ENCODE data around the gene ACSL4.
"Not testable (repeated sequence)": the region's sequence is repeated elsewhere in the genome, so short reads cannot be mapped to it uniquely, and the experiment has no call there.

ACSL4 gene

GRCh38 chrX:109733613-109734083 is 591 bp upstream of the ACSL4 start:
- no peak for TF ChIP-seq CTCF (IDR thresholded peaks at IDR 0.05; ENCODE audit: low read depth, low read length)
- DNase-seq (ENCODE audit: low read depth in 2 of 2): peak in 1 of 2 donors; percentile 14

DNA sequence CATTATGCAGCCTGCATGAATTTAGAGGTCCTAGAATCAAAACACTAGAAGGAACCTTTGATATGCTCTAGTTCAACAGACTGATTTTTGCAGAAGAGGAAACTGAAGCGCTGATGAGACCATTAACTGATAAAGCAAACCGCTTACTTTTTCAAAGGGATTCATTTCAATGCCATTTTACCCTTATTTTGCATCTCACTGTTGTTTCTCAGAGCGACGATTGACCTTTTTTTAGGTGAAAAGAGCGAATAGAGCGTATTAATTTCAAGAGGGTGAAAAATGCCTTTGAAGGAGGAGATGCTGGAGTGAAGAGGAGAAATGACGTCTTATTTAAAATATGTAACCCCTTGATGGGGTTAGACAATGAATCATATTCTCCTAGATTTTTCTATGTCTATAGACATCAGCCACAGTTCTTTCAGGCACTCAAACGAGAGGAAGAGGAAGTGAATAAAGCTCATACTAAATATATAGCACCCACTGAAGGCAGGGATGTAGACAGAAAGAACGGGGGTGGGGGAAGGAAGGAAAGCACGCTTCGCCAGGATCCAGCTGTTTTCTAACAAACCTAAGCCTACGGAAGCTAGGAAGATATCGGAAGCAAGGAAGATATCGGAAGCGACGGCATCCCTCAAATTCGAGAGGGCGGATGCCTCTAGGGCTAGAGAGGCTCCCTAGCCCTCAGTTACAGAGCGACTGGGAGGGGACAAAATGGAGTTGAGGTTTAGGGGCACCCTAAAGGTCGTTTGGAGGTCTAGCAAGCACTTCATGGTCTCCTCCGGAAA is 848 bp downstream of the ACSL4 start:
- DNase-seq (ENCODE audit: low read depth in 2 of 2): peak; percentile 53 to 77
- TF ChIP-seq CTCF (IDR thresholded peaks at IDR 0.05; ENCODE audit: low read depth, low read length): no peak
- peak overlapping the region; percentile 83 to 84 for H3K4me3 ChIP-seq (replicated peaks in 1 of 2; ENCODE audit: low read depth in 2 of 2, low read length in 2 of 2)

More at GRCh38 chrX:109733613-109734083, 591 bp upstream of the ACSL4 start:
- peak overlapping the region; percentile 60 to 67 for H3K4me3 ChIP-seq (replicated peaks in 1 of 2; ENCODE audit: low read depth in 2 of 2, low read length in 2 of 2)

- no peak for DNase-seq (ENCODE audit: low read depth in 2 of 2)
- H3K4me3 ChIP-seq (replicated peaks in 1 of 2; ENCODE audit: low read depth in 2 of 2, low read length in 2 of 2): no peak overlapping the region
- TF ChIP-seq CTCF (IDR thresholded peaks at IDR 0.05; ENCODE audit: low read depth, low read length): no peak
Measured at GRCh38 chrX:109728173-109728535, 4.9 kb downstream of the ACSL4 start.

DNA sequence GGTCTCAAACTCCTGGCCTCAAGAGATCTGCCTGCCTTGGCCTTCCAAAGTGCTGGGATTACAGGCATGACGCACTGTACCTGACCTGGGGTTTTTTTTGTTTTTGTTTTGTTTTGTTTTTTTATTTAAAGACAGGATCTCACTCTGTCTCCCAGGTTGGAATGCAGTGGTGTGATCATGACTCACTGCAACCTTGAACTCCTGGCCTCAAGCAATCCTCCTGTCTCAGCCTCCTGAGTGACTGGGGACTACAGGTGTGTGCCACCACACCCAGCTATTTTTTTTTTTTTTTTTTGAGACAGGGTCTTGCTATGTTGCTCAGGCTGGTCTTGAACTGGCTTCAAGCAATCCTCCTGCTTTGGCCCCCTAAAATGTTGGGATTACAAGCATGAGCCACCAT is 8.1 kb downstream of the ACSL4 start:
- H3K4me3 ChIP-seq (replicated peaks in 1 of 2; ENCODE audit: low read depth in 2 of 2, low read length in 2 of 2); DNase-seq (ENCODE audit: low read depth in 2 of 2): not testable (repeated sequence)

DNA sequence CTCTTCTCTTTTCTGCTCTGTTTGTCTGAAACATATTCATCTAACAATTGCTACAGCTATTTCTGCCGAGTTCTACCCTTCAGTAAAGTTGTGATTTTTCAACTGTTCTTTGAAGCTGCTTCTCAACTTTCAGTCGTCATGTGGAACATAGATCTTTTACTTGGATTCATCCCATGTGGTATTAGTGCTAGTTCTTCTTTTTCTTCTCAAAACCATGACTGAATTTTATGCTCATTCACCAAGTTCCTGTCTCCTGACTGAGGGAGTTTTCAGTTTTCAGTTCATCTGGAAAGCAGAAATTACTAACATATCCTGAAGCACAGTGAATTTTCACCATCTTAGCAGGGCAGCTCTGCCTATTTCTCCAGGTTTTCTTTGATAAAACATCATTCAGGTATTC is 12.1 kb downstream of the ACSL4 start:
- no peak for DNase-seq (ENCODE audit: low read depth in 2 of 2)
- no peak for TF ChIP-seq CTCF (IDR thresholded peaks at IDR 0.05; ENCODE audit: low read depth, low read length)
- H3K4me3 ChIP-seq (replicated peaks in 1 of 2; ENCODE audit: low read depth in 2 of 2, low read length in 2 of 2): no peak overlapping the region

DNA sequence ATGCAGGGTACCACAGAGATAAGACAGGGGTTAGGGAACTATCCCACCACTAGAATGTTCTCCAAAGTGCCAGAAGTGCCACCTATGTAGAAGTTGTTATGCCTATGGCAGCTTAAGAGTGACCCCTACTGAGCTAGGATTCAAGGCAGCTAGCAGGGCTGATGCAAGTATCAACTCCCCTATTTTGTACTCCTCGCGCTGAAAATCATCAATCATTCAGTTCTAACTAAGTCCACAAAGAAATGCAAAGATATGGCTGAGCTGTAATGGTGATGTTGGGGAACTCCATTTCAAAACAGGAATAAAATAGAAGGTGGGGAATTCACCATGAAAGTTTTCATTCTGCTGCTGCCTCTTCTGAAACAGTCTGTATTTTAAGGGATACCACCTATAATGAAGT is 13.8 kb downstream of the ACSL4 start:
- DNase-seq (ENCODE audit: low read depth in 2 of 2): no peak
- no peak for TF ChIP-seq CTCF (IDR thresholded peaks at IDR 0.05; ENCODE audit: low read depth, low read length)
- no peak overlapping the region for H3K4me3 ChIP-seq (replicated peaks in 1 of 2; ENCODE audit: low read depth in 2 of 2, low read length in 2 of 2)

DNA sequence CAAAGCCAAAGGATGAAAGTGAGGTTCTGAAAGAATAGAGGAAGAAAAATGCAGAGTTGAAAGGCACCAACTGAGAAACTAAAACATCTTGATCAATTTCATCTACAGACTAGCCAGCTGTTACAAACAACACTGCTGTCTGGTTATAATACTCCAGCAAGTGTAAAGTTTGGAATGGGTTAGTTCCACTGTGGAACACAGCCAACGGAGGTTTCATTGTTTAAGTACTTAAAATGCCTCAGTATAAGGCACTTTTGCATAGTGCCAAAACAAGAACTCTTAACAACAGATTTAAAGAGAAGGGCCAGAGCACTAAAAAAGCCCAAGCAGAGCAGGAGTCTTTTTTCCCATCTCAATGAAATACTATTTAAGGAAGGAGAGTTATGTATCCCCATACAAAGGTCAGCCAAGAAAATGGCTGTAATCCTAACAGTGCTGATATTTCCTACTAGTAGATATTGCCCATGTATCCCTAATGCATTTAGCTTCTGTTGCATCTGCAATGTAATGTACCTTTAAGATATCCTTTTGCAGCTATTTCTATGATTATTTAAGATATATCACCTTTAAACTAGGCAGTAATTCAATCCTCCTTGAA is 16.5 kb downstream of the ACSL4 start:
- no peak for TF ChIP-seq CTCF (IDR thresholded peaks at IDR 0.05; ENCODE audit: low read depth, low read length)
- DNase-seq (ENCODE audit: low read depth in 2 of 2): peak in 1 of 2 donors; percentile 45
- no peak overlapping the region for H3K4me3 ChIP-seq (replicated peaks in 1 of 2; ENCODE audit: low read depth in 2 of 2, low read length in 2 of 2)
